Lung (tissue), 13 donors: Measurements from ENCODE around the gene ZCCHC8. TPM values are rescaled to one million over a fixed set of nuclear protein-coding genes. Genes with fewer than 3 reads are reported as not detected.

ENCODE experiments used
- ATAC-seq: fragments of 200-7000 bp; cut with Tn5 transposase; one replicate; pipeline ENCODE4 v1.9.1; 2020; ENCODE audit warnings: moderate number of reproducible peaks; ENCODE audit not compliant: insufficient read depth, low FRiP score
- DNase-seq, 3 donors: peaks; one replicate each; pipeline ENCODE4 v3.0.0-alpha.2; 2013 to 2017
- H3K27ac ChIP-seq, 2 donors: one replicate each; pipeline ENCODE4 v1.5.1; 2013; ENCODE audit warnings: mild to moderate bottlenecking in 2 of 2, moderate library complexity in 2 of 2, control low read depth in 1 of 2, inconsistent platforms in 1 of 2, low read depth in 1 of 2, low read length in 1 of 2
- H3K27me3 ChIP-seq, 3 donors: one replicate each; pipeline ENCODE4 v1.5.1; 2013; ENCODE audit warnings: low read length in 2 of 3; ENCODE audit not compliant: control insufficient read depth in 3 of 3, insufficient read depth in 3 of 3
- H3K36me3 ChIP-seq, 4 donors: one replicate each; pipeline ENCODE4 v1.5.1; 2013; ENCODE audit warnings: low read length in 4 of 4, mild to moderate bottlenecking in 1 of 4, moderate library complexity in 1 of 4; ENCODE audit not compliant: control insufficient read depth in 4 of 4, insufficient read depth in 4 of 4
- H3K4me1 ChIP-seq, 5 donors: one replicate each; pipeline ENCODE4 v1.5.1; 2013; ENCODE audit warnings: low read length in 5 of 5, mild to moderate bottlenecking in 2 of 5, moderate library complexity in 1 of 5; ENCODE audit not compliant: control insufficient read depth in 5 of 5, insufficient read depth in 5 of 5
- H3K4me3 ChIP-seq: one replicate; pipeline ENCODE4 v1.5.1; 2013; ENCODE audit warnings: mild to moderate bottlenecking, control low read depth, moderate library complexity
- H3K9ac ChIP-seq, 2 donors: one replicate each; pipeline ENCODE4 v1.5.1; 2013; ENCODE audit warnings: low read length in 2 of 2, control low read depth in 1 of 2; ENCODE audit not compliant: insufficient read depth in 1 of 2
- H3K9me3 ChIP-seq, 4 donors: one replicate each; pipeline ENCODE4 v1.5.1; 2013; ENCODE audit warnings: low read length in 3 of 4, mild to moderate bottlenecking in 1 of 4, moderate library complexity in 1 of 4; ENCODE audit not compliant: control insufficient read depth in 4 of 4, insufficient read depth in 3 of 4
- CTCF ChIP-seq: IDR thresholded peaks from 2 replicates; pipeline ENCODE4 v1.5.1; 2012; ENCODE audit warnings: mild to moderate bottlenecking; ENCODE audit errors: control extremely low read depth, extremely low read depth
- WGBS, 2 donors: extraction: QIAGEN DNeasy Blood & Tissue Kit; methylation state at CpG; one replicate each; pipeline ENCODE4 v1.1.7; 2013; 5-methylcytosine and 5-hydroxymethylcytosine counted together
- polyA plus RNA-seq, 2 donors: library from polyadenylated mRNA; stranded (reverse); fragments of 200-250 nt; gene quantifications; one replicate each; pipeline ENCODE4 v1.2.1, GENCODE V29; 2013
- small RNA-seq: library from RNA; depleted of rRNA; stranded (forward); fragments of <200 nt; gene quantifications from one replicate; pipeline ENCODE3, GENCODE V24; 2014; ENCODE audit warnings: low replicate concordance
- total RNA-seq, 2 donors: library from RNA; depleted of rRNA in 1 of 2; stranded (reverse); fragments of >200 nt in 1 of 2; gene quantifications; one replicate each; pipeline ENCODE4 v1.2.1, GENCODE V29; 2014 to 2021
- donor health status: control.
- donor health status: control.
- donor health status: Bipolar disorder and iron deficiency.
- donor health status: healthy.
- donor health status: DM: yes; HTN: yes; CAD: no.

Gene ZCCHC8
- total and polyA plus RNA-seq, 4 donors: 12.8 to 48.1 (median 21.8) TPM

DNA sequence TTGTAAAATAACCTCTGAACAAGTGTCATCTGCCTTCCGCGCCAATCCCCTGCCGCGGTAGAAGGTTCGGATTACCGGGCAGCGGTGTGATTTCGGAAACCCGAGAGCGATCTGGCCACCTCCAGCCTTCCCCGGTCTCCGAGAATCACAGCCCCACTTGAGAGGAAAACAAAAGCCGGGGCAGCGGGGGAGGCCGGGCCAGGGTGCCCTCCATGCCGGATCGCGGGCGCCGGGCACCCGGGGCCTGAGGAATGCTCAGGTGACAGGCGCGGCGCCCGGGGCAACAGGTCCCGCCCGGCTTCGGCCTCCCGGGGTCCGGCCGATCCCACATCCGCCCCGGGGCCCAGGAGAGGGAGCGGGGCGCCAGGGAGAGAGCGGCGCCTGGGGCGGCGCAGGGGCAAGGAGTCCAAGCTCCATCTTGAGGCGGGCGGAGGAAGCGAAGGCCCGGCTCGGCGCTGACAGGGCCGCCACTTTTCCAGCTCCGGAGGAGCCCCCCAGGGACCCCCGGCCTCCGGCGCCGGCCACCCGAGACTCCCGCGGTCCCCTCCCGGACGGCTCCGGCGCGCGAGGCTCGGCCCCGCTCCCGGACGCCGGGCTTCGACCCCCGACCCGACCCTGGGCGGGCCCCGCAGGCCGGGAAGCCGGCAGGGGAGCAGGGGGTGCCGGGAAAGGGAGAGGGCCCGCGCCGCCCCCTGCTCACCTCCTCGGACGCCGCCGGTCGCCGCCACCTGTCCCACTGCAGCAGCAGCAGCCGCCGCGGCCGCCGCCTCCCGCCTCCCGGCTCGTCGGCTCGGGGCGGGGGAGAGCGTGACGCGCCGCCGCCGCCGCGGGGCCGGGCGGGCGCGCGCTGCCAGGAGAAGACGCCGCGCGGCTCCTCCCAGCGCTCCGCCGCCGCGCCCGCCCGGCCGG is 78.7 kb downstream of the ZCCHC8 start, which contains the start of gene CLIP1:
Gene CLIP1 (minus strand): TSS at position 849 of the 909 bp plus-strand sequence. CDS start 42,217 bp downstream, outside the sequence.
- TF ChIP-seq CTCF: no peak
- 0% methylated on average over 68 to 118 of the region's 118 CpGs for WGBS, 2 donors
- Histone ChIP-seq H3K4me3 (peak within 1 kb of the TSS; percentile 84), H3K4me1 (peaks cover 0 to 20% (median 8%) of the 10 kb centered on the region in 5 donors), H3K9ac (peak within 1 kb of the TSS; percentile 81 to 88), H3K27me3 (no peaks in the 10 kb centered on the region), H3K36me3 (no peaks in the 10 kb centered on the region), H3K27ac (peak within 1 kb of the TSS; percentile 95 to 99), H3K9me3 (no peaks in the 10 kb centered on the region)
- ATAC-seq (peak; percentile 85), DNase-seq (peak; percentile 68 to 73 (median 70))

Small RNA genes lying within 50 kb of the gene (small RNA-seq; reads per million reads assigned to genes)
- not detected for gene RF00411

Other genes starting within 250 kb of the ZCCHC8 start
- 10 to 100 TPM; 15.7 to 17.6 TPM for gene VPS33A, start 234.4 kb downstream of the ZCCHC8 start, total RNA-seq
- gene VPS33A, start 234.4 kb downstream of the ZCCHC8 start, polyA plus RNA-seq: 10 to 100 TPM in 1 of 2 donors, 1 to 10 TPM in 1; 8.1 to 15.1 TPM
- 10 to 100 TPM; 48.7 to 93.7 TPM for gene CLIP1, start 78.3 kb downstream of the ZCCHC8 start, total RNA-seq
- 10 to 100 TPM; 26.6 to 43.0 TPM for gene CLIP1, start 78.3 kb downstream of the ZCCHC8 start, polyA plus RNA-seq
- 100 to 1,000 TPM in 1 of 2 donors, 10 to 100 TPM in 1; 50.2 to 115 TPM for gene RSRC2, start 26.0 kb upstream of the ZCCHC8 start, total RNA-seq
- gene RSRC2, start 26.0 kb upstream of the ZCCHC8 start, polyA plus RNA-seq: 10 to 100 TPM; 43.3 to 45.7 TPM
- 10 to 100 TPM; 11.4 to 34.0 TPM for gene KNTC1, start 26.3 kb upstream of the ZCCHC8 start, total RNA-seq
- 10 to 100 TPM in 1 of 2 donors, 1 to 10 TPM in 1; 4.0 to 10.4 TPM for gene KNTC1, start 26.3 kb upstream of the ZCCHC8 start, polyA plus RNA-seq
- 1 to 10 TPM; 5.9 to 7.1 TPM for gene HCAR2, start 202.4 kb upstream of the ZCCHC8 start, total RNA-seq
- 10 to 100 TPM in 1 of 2 donors, 1 to 10 TPM in 1; 1.4 to 31.4 TPM for gene HCAR2, start 202.4 kb upstream of the ZCCHC8 start, polyA plus RNA-seq
- 10 to 100 TPM in 1 of 2 donors, 1 to 10 TPM in 1; 2.5 to 10.4 TPM for gene HCAR3, start 215.9 kb upstream of the ZCCHC8 start, total RNA-seq
- gene HCAR3, start 215.9 kb upstream of the ZCCHC8 start, polyA plus RNA-seq: 10 to 100 TPM in 1 of 2 donors, under 1 TPM in 1; 0.47 to 52.6 TPM
- 1 to 10 TPM in 1 of 2 donors, under 1 TPM in 1; 0.31 to 2.2 TPM for gene HCAR1, start 229.9 kb upstream of the ZCCHC8 start, total RNA-seq
- under 1 TPM; 0.29 to 0.37 TPM for gene HCAR1, start 229.9 kb upstream of the ZCCHC8 start, polyA plus RNA-seq